HUDEP-2 (cell line): ENCODE results near the gene PRPF19.

ENCODE experiments used
- DNase-seq, 76 experiments: peaks; one replicate each; lab custom pipeline; 2025; ENCODE audit not compliant: unreplicated experiment in 76 of 76; lab: John Stamatoyannopoulos, UW

The PRPF19 gene

GRCh38 chr11:60876168-60876485 lies 30.3 kb downstream of the PRPF19 start:
- DNase-seq, result no peak

GRCh38 chr11:60875366-60876167 lies 30.8 kb downstream of the PRPF19 start:
- DNase-seq, result no peak

DNA sequence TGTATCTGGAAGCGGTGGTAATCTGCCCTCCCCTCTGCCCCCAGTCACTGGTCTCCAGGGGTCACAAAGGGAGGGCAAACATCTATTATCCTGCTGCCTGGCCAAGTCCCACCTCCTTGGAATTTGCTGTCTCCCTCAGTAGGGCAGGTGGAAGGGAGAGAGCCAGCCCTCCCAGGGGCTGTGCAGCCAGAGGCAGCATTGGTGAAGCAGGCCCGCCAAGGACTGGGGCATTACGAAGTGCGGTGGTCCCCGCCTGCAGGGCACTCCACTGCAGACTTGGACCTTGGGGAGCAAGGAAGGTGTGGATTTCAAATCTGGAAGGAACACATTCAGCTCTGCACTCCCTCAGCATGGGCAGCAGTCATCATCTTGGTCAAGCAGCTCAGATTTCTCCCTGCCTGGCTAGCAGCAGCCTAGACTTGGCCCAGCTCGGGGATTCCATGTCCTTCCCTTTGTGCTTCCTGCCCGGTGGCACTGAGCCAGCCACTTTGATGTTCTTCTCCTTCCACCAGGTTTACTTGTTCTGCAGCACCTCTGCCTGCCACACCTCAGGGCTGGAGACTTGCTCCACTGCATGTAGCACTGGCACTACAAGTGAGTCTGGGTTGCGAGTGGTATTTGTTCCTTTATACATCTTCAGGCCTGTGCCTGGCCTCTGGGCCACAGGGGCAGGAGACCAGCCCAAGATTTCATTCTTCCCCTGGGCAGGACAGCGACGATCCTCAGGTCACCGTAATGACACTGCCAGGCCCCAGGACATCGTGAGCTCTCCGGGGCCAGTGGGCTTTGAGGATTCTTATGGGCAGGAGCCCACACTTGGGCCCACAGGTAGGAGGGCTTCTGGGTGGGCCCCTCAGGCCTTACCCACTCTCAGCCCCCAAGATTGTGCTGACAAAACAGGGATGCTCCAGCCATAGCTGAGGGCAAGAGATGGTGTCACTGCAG lies 31.7 kb downstream of the PRPF19 start:
- DNase-seq, result no peak

DNA sequence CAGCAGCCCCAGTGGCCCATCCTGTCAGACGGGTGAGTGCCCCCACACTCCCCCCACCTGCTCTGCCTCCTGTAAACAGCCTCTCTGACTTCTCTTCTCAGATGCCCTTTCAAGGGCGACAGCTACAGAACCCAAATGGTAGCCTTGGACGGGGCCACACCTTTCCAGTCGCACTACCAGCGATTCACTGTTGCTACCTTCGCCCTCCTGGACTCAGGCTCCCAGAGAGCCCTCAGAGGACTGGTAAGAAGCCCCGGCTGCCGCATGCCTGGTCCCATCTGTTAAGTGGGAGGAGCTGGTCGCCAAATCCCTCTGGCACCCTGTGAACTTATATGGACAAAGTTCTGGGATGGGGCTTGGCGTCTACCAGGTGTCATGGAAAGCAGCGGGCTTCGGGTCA lies 32.9 kb downstream of the PRPF19 start:
- no peak for DNase-seq

DNA sequence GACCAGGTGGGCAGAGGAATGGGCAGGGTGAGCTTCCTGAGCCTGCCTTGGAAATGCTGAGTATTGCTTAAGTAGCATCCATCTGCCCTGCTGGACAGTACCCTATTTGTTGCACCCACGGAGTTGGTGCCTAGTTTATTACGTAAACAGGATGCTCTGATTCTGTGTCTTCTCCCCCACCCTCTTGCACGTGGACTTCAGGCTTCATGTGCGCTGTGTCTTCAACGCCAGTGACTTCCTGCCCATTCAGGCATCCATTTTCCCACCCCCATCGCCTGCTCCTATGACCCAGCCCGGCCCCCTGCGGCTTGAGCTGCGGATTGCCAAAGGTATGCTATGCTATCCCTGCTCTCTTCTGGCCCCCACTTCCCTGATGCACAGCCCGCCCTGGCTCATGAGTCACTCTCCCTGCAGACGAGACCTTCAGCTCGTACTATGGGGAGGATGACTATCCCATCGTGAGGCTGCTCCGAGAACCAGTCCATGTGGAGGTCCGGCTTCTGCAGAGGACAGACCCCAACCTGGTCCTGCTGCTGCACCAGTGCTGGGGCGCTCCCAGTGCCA lies 33.3 kb downstream of the PRPF19 start:
- DNase-seq, result no peak

GRCh38 chr11:60872124-60872960 lies 34.0 kb downstream of the PRPF19 start:
- no peak for DNase-seq

GRCh38 chr11:60871378-60872061 lies 34.9 kb downstream of the PRPF19 start:
- DNase-seq, result peak in 2 of 76 experiments; percentile 28 to 44

DNA sequence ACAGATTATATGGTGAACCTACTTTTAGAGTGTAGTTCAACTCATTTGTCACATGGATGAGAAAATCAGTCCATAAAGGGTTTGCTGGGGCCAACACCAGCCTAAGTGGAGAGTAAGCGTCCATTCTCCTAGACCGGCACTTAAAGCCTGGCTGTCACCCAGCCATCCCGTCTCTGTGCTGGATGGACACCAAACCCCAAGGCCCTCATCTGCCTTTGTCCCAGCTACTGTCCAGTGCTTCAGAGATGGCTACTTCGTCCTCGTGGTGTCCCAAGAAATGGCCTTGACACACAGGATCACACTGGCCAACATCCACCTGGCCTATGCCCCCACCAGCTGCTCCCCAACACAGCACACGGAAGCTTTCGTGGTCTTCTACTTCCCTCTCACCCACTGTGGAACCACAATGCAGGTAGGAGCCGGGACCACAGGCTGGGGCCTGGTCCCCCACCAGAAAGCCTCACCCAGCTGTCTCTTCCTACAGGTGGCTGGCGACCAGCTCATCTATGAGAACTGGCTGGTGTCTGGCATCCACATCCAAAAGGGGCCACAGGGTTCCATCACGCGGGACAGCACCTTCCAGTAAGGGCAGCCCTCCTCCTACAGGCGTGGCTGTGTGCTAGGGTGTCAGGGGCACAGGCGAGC lies 35.5 kb downstream of the PRPF19 start:
- no peak for DNase-seq

GRCh38 chr11:60870276-60870675 lies 36.1 kb downstream of the PRPF19 start:
- no peak for DNase-seq

DNA sequence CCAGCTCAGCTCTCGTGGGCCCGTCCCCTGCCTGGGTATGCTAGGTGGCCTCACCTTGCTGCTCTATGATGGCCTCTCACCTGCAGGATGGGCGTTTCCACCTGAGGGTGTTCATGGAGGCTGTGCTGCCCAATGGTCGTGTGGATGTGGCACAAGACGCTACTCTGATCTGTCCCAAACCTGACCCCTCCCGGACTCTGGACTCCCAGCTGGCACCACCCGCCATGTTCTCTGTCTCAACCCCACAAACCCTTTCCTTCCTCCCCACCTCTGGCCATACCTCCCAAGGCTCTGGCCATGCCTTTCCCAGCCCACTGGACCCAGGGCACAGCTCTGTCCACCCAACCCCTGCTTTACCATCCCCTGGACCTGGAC lies 36.9 kb downstream of the PRPF19 start:
- DNase-seq, result no peak

DNA sequence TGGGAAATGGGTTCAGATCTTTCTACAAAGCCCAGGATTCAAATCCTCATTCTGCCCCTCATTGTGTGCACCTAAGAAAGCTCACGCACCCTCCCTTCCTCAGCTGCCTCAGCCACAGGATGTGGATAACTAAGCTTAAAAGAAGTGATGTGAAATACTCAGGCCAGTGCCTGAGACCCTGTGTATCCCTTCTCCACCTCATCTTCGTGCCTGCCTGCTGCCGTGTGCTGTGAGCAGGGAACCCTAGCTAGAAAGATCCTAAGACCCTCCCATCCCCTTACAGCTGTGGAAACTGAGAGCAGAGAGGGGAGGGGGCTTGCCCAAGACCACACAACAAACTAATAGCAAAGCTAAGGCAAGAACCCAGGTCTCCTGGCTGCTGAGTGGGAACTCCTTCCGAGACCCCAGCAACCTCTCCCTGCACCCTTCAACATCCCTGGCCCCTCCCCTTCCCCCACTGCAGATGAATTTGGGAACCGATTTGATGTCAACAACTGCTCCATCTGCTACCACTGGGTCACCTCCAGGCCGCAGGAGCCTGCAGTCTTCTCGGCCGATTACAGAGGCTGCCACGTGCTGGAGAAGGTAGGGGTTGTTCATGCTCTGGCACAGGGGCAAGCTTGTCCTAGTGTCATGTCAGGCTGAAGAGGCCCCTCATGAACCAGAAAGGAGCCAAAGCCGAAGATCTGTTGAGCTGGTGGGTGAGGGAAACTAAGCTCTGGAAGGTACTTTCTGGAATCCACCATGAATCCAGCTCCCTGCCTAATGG lies 37.5 kb downstream of the PRPF19 start:
- no peak for DNase-seq

DNA sequence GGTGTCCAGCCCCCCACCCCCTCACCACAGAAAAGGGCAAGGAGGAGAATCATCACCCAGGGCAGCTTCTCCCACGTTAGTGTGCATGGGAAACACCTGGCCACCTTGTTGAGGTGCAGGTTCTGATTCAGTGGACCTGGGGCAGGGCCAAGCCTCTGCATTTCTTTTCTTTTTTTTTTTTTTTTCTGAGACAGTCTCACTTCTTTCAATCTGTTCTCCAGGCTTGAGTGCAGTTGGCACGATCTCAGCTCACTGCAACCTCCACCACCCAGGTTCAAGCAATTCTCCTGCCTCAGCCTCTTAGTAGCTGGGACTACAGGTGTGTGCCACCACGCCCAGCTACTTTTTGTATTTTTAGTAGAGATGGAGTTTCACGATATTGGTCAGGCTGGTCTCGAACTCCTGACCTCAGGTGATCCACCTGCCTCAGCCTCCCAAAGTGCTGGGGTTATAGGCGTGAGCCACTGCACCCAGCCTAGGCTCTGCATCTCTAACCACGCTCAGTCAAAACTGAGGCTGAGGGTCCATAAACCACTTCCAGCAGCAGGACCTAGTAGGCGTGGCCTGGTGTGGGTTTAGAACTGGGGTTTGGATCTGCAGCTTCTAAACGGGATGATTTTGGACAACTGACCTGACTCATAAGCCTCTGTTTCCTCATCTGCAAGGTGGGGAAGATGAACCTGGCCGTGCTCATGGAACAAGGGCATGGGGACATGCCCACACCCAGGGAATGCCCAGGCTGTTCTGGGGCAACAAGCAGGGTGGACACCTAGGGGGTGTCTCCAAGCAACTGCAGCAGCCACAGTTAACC lies 38.3 kb downstream of the PRPF19 start:
- DNase-seq, result no peak

DNA sequence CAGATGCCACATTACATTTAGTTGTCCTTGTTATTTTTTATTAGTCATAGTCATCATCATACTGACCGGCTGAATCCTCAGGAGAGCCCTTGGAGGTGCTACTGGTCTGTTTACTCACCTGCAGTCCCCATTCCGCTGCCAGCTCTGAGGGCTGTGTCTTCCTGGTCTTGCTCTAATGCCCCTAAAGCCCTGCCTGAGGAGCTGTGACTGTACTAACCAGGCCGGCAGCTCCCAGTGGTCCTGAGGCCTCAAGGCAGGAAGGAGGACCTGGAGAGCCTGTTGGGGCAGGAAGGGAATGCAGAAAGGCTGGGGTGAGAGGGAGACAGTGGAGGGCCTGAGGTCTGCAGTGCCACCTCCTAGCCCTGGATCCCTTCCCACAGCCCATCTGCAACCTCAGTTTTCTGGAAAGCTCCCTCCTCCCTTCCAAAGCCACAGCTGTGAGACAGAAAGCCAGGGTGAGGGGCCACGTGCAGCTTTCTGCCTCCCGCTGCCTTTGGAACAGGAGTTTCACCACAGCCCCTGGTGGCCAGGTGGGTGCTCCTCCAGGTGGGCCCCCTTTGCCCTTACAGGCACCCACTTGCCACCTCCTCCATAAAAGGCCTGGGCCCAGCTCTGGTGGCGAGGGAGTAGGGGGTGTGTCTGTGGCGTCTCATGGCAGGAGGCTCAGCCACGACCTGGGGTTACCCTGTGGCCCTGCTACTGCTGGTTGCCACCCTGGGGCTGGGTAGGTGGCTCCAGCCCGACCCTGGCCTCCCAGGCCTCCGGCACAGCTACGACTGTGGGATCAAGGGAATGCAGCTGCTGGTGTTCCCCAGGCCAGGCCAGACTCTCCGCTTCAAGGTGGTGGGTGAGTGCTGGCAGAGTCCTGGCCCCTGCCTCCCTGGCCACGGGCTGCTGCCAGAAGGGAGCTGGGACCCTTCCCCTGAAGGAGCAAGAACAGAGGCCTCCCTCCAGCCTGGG lies 39.2 kb downstream of the PRPF19 start, which contains the start of gene ZP1:
TSS of gene ZP1 (plus strand) at position 632 of the 960 bp plus-strand sequence. CDS start at position 652, 20 bp downstream.
- DNase-seq, result no peak

- DNase-seq, result peak in 1 of 76 experiments; percentile 11
Measured at GRCh38 chr11:60864856-60865513, 41.4 kb downstream of the PRPF19 start.

GRCh38 chr11:60863550-60864521 lies 42.5 kb downstream of the PRPF19 start:
- peak in 27 of 76 experiments; percentile 7 to 55 (median 25) for DNase-seq
